Kidney (tissue), 14 donors: ENCODE measurements around the gene SLC46A2. TPM values are rescaled to one million over a fixed set of nuclear protein-coding genes. Genes with fewer than 3 reads are reported as not detected.

ENCODE experiments used
- DNase-seq, 5 donors: peaks; one replicate each; pipeline ENCODE4 v3.0.0-alpha.2; 2013 to 2020
- FAIRE-seq: peaks from 2 replicates; lab custom pipeline; 2012; peaks lifted over from hg19 to GRCh38; lab: Jason Lieb, UNC
- H3K27ac ChIP-seq, 2 donors: one replicate each; pipeline ENCODE4 v1.7.0; 2013; ENCODE audit warnings: low read depth in 2 of 2, low read length in 2 of 2, inconsistent platforms in 1 of 2
- H3K27me3 ChIP-seq: one replicate; pipeline ENCODE4 v1.7.1; 2013; ENCODE audit warnings: low read length, inconsistent platforms; ENCODE audit not compliant: control insufficient read depth, insufficient read depth
- H3K36me3 ChIP-seq, 3 donors: one replicate each; pipeline versions ENCODE4 v1.7.0 to v1.7.1; 2013; ENCODE audit warnings: low read length in 3 of 3, control low read depth in 1 of 3, inconsistent platforms in 1 of 3; ENCODE audit not compliant: insufficient read depth in 3 of 3, control insufficient read depth in 2 of 3
- H3K4me1 ChIP-seq, 3 donors: one replicate each; pipeline versions ENCODE4 v1.7.0 to v1.7.1; 2013; ENCODE audit warnings: low read length in 3 of 3, inconsistent platforms in 1 of 3, low read depth in 1 of 3; ENCODE audit not compliant: control insufficient read depth in 2 of 3, insufficient read depth in 2 of 3
- H3K4me3 ChIP-seq, 3 donors: one replicate each; pipeline versions ENCODE4 v1.7.0 to v1.8.1; 2013; ENCODE audit warnings: low read length in 3 of 3, control low read depth in 1 of 3, inconsistent platforms in 1 of 3
- H3K9ac ChIP-seq, 3 donors: one replicate each; pipeline versions ENCODE4 v1.7.0 to v1.7.1; 2013; ENCODE audit warnings: low read length in 3 of 3, control low read depth in 1 of 3, inconsistent platforms in 1 of 3
- H3K9me3 ChIP-seq, 3 donors: one replicate each; pipeline versions ENCODE4 v1.7.0 to v1.7.1; 2013; ENCODE audit warnings: low read length in 3 of 3, control low read depth in 1 of 3, inconsistent platforms in 1 of 3; ENCODE audit not compliant: control insufficient read depth in 2 of 3, insufficient read depth in 1 of 3
- CTCF ChIP-seq: IDR thresholded peaks from 3 replicates; pipeline ENCODE4 v1.5.1; 2012; ENCODE audit warnings: mild to moderate bottlenecking, moderate library complexity, borderline replicate concordance; ENCODE audit not compliant: insufficient read depth; ENCODE audit errors: extremely low read depth
- intact Hi-C: fragments of 100-400 bp; cut with DNase I; formaldehyde crosslinking; loops from one replicate; pipeline ENCODE4 v1.11.1; 2022
- polyA plus RNA-seq: library from polyadenylated mRNA; stranded (reverse); fragments of 350-450 nt; fragmentation: Illumina TruSeq; extraction: RNeasy Lipid Tissue Mini Kit (QIAGEN cat#74804); gene quantifications from one replicate; pipeline ENCODE4 v1.2.3, GENCODE V29; 2014; ENCODE audit warnings: low read depth, low replicate concordance; ENCODE audit not compliant: insufficient read depth
- total RNA-seq: library from RNA; stranded (reverse); fragmentation: NEBNext Ultra II Directional; extraction: Animal tissue kit (Norgen Biotek cat#: 25700); gene quantifications from one replicate; pipeline ENCODE4 v1.2.1, GENCODE V29; 2021
- donor health status: control.
- donor health status: control.
- donor health status: control.
- donor health status: control.
- donor health status: control.
- donor health status: DM: yes; HTN: yes; CAD: no.
- donor health status: Normal renal cell carcinoma (clear cell type).

The SLC46A2 gene
- total and polyA plus RNA-seq, 2 donors from 2014 or later, result 0.66 TPM; not detected in 1

GRCh38 chr9:112894041-112894440 lies 3.4 kb upstream of the SLC46A2 start:
- Histone ChIP-seq H3K9me3 (no peaks in the 10 kb centered on the region), H3K36me3 (no peaks in the 10 kb centered on the region), H3K27ac (no peak overlapping the region), H3K4me1 (peaks cover 0 to 7% (median 0%) of the 10 kb centered on the region in 3 donors), H3K27me3 (no peaks in the 10 kb centered on the region), H3K9ac (no peak overlapping the region), H3K4me3 (no peak overlapping the region)
- TF ChIP-seq CTCF, result no peak
- no peak for DNase-seq
- FAIRE-seq, result no peak
- intact Hi-C loops, result no loop called here

GRCh38 chr9:112892981-112893380 lies 2.3 kb upstream of the SLC46A2 start:
- Histone ChIP-seq H3K4me3 (no peak overlapping the region), H3K27ac (no peak overlapping the region)

DNA sequence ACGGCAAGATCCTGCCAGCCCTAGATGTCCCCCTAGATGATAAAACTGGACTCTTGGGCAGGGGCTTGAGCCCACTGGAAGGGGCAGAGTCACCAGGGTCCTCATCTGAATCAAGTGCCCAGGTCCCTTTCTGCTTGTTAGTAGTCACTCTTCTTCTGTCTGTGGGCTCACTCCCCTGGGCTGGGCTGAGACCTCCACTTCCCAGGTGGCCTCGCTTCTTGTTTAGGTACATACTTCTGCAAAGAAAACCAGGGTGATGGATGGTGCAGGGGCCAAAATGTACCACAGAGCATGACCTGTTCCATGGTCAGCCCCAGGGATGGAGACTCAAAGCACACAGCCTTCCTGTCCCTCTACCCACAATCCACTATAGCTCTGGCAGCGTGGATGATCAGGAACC lies 845 bp upstream of the SLC46A2 start:
- no peak for TF ChIP-seq CTCF
- no peak overlapping the region for H3K4me3 ChIP-seq
- H3K4me1 ChIP-seq, result peaks cover 0 to 7% (median 0%) of the 10 kb centered on the region in 3 donors
- DNase-seq (no peak), FAIRE-seq (no peak)
- H3K9me3 ChIP-seq, result no peaks in the 10 kb centered on the region
- intact Hi-C loops, result no loop called here
- no peaks in the 10 kb centered on the region for H3K27me3 ChIP-seq
- H3K9ac ChIP-seq, result no peak overlapping the region
- no peaks in the 10 kb centered on the region for H3K36me3 ChIP-seq
- H3K27ac ChIP-seq, result no peak overlapping the region

More at GRCh38 chr9:112892981-112893380, 2.3 kb upstream of the SLC46A2 start:
- Histone ChIP-seq H3K9ac (no peak overlapping the region), H3K27me3 (no peaks in the 10 kb centered on the region), H3K36me3 (no peaks in the 10 kb centered on the region), H3K9me3 (no peaks in the 10 kb centered on the region), H3K4me1 (peaks cover 0 to 7% (median 0%) of the 10 kb centered on the region in 3 donors)
- intact Hi-C loops, result no loop called here
- FAIRE-seq (no peak), DNase-seq (no peak)
- no peak for TF ChIP-seq CTCF

- peaks cover 0 to 7% (median 0%) of the 10 kb centered on the region in 3 donors for H3K4me1 ChIP-seq
- no peak overlapping the region for H3K9ac ChIP-seq
- DNase-seq, result no peak
- H3K27me3 ChIP-seq, result no peaks in the 10 kb centered on the region
- intact Hi-C loops, result no loop called here
- no peak overlapping the region for H3K27ac ChIP-seq
- H3K9me3 ChIP-seq, result no peaks in the 10 kb centered on the region
- no peak overlapping the region for H3K4me3 ChIP-seq
- no peak for FAIRE-seq
- no peak for TF ChIP-seq CTCF
- no peaks in the 10 kb centered on the region for H3K36me3 ChIP-seq
Measured at GRCh38 chr9:112887381-112887780, 3.3 kb downstream of the SLC46A2 start.
